T-helper 2 cell treated with Interferon-gamma antibody and Interleukin-4, amounts not matched to agents 100 ng/mL and 5 ng/mL, for 36 hours (primary cell): ENCODE measurements around the gene POLDIP3. TPM values are rescaled to one million over a fixed set of nuclear protein-coding genes. Genes with fewer than 3 reads are reported as not detected.
"Not testable (repeated sequence)": the region's sequence is repeated elsewhere in the genome, so short reads cannot be mapped to it uniquely, and the experiment has no call there.

Experiments used
- intact Hi-C: fragments of 100-400 bp; cut with micrococcal nuclease; formaldehyde crosslinking; loops from one replicate; pipeline ENCODE4 v1.15.1; 2023
- total RNA-seq: library from RNA; stranded (reverse); gene quantifications from 2 replicates; pipeline ENCODE4 v1.2.3, GENCODE V29; 2022

Gene POLDIP3
- total RNA-seq, 1 donor from 2014 or later, result 87.7 TPM

GRCh38 chr22:42619261-42620063, 4.8 kb upstream of the POLDIP3 start:
- intact Hi-C loops, result loop anchor here (10.0 kb wide), 1 partner anchor 65 kb away; the partner anchor contains the start of gene SERHL2

DNA sequence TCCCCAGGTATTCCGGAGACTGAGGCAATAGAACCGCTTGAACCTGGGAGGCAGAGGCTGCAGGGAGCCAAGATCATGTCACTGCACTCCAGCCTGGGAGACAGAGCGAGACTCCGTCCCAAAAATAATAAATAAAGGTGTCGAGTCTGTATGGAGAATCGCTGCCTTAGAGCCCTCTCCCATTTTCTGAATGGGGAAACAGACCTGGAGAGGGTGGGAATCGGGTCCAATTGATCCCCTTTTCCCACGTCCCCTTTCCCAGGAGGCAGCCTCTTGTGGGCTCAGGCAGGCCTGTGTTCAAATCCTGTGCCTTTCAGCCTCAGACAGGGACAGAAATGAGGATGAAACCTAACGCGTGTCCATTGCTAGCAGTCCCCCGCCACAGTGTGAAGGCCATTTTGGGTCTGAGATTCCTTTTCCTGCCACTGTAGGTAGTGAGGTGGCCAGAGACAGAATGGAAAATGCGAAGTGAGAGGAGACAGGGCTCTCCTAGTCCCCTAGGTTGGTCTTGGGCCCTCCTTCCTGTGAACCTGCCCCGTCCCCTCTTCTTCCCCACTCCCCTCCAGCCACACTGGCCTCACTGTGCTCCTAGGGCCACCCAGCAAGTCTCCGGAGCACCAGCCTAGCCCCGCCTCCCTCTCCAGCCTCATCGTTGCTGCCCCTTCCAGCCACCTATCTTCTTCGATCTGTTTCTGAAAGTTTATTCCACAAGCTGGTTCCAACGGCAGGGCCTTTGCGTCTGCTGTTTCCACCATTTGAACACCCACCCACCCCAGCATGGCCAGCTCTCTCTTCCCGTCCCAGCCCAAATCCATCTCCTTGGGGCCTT, 2.7 kb upstream of the POLDIP3 start:
- intact Hi-C loops, result loop anchor here (10.0 kb wide), 1 partner anchor 63 kb away; the partner anchor contains the start of gene SERHL2

GRCh38 chr22:42615860-42616175, 1.1 kb upstream of the POLDIP3 start:
- intact Hi-C loops, result loop anchor here (1.0 to 10.0 kb wide), 3 partner anchors 33 to 61 kb away; partner anchors contain the start of genes CYB5R3 and SERHL2

GRCh38 chr22:42615092-42615859, 593 bp upstream of the POLDIP3 start:
- intact Hi-C loops, result loop anchor here (1.0 to 10.0 kb wide), 3 partner anchors 32 to 60 kb away; partner anchors contain the start of genes CYB5R3 and SERHL2

DNA sequence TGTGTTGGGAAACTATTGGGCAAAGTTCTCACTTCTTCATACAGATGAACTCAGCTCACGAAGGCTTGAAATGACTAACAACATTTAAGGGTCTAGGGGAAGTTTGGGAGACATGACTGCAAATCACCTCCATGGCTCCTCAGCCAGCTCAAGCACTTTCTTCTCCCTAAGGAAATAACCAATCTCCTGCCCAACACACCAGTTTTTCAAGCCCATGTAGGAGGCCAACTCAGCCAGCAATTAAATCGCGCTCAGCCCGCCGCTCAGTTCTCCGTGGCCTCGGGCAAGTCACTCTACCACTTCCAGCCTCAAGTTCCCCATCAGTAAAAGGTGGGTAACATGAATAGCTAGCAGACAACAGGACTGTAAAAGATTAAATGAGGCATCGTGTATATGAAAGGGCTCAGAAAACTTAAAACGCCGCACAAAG, 796 bp downstream of the POLDIP3 start:
- intact Hi-C loops, result loop anchor here (1.0 to 10.0 kb wide), 3 partner anchors 31 to 95 kb away; partner anchors contain the start of genes RRP7A and SERHL2

GRCh38 chr22:42612336-42612735, 2.3 kb downstream of the POLDIP3 start:
- intact Hi-C loops, result loop anchor here (10.0 kb wide), 1 partner anchor 58 kb away; the partner anchor contains the start of gene SERHL2

DNA sequence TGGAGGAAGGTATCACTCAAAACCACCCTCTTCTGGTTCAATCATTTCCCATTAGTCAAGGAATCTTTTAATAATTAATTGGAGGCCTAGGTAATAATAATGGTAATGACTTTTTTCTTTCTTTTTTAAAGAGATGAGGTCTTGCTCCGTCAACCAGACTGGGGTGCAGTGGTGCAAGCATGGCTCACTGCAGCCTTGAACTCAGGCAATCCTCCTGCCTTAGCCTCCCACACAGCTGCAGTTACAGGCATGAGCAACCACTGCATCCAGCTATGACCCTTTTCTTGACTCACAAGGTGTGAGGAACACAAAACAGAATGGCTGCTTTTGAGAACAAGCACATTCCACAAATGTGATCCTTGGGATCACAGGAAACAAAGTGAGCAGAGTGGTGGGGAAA, 3.6 kb downstream of the POLDIP3 start:
- intact Hi-C loops, result loop anchor here (10.0 kb wide), 1 partner anchor 56 kb away; the partner anchor contains the start of gene SERHL2

- intact Hi-C loops, result loop anchor here (10.0 kb wide), 1 partner anchor 55 kb away; the partner anchor contains the start of gene SERHL2
Measured at GRCh38 chr22:42610186-42610585, 4.5 kb downstream of the POLDIP3 start.

DNA sequence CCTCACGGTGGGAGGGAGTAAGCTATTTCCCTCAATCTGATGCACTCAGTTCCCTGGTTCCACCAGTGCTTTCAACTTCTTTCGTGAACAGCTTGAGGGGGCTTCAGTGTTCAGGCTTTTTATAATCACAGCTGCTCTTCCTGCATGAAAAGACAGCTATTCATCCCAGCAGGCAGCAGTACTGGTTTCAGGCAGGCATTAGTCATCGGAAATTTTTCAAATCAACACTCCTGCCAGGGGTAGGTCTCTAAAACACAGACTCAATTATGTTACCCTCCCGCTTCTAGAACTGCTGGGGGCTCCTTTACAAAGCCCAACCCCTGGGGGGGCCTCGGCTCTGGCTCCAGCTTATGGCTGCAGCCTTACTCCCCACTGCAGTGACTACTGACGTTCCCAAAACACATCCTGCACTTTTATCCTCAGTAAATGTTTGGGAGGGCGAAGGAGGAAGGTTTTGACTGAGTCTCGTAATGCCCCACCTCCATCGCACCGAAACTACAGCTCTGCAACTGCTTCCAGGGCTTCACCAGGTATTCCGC, 5.8 kb downstream of the POLDIP3 start:
- intact Hi-C loops, result no loop called here

GRCh38 chr22:42608136-42608822, 6.4 kb downstream of the POLDIP3 start:
- intact Hi-C loops, result no loop called here

GRCh38 chr22:42607641-42608040, 7.0 kb downstream of the POLDIP3 start:
- intact Hi-C loops, result not testable (repeated sequence)

DNA sequence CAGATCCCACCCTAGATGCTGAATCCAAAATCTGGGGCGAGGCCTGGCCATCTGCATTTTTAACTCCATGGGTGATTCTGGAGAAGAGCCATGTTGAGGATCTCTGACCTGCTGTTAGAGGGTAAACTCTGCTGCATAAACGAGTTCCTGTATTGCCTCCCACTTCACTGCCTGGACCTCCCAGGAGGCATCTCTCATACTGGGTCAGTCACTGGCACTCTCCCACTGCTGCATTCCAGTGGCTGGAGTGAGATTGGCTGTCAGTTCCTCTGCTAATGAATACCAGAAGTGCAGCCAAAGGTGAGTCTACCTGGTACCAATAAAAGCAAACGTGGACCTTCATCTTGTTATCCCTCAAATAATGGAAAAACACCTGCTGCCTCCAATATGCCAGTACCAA, 10.3 kb downstream of the POLDIP3 start:
- intact Hi-C loops, result no loop called here

GRCh38 chr22:42603427-42603826, 11.3 kb downstream of the POLDIP3 start:
- intact Hi-C loops, result no loop called here

- intact Hi-C loops, result no loop called here
Measured at GRCh38 chr22:42602470-42602869, 12.2 kb downstream of the POLDIP3 start.

- intact Hi-C loops, result no loop called here
Measured at GRCh38 chr22:42601879-42602465, 12.7 kb downstream of the POLDIP3 start.

DNA sequence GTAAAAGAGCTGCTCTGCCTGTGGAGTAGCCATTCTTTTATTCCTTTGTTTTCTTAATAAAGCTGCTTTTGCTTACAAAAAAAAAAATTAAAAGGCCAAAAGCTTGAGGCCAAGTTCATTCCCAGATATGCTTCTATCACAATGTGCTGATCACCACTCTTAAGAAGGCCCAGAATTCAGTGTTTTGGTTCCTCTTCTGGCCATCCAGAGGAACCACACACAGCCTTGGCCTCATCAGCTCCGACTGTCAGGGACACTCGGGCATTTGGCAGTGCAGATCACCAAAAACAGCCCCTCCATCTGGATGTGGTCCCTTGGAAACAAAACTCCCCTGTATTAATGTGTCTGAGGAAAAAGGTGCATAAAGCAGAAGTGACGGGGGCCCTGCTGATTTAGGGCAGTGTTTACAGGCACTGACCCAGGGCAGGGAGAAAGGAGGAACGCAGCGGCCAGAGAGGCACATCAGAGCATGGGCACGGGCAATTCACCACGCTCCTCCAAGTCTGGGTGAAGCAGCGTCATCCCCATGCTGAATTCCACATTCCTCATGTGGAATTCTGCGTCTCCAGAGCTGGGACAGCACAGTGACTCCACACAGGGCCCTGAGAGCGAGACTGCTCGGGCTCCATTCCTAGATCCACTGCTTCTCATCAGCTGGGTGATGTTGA, 17.7 kb downstream of the POLDIP3 start:
- intact Hi-C loops, result no loop called here

GRCh38 chr22:42596336-42596735, 18.3 kb downstream of the POLDIP3 start:
- intact Hi-C loops, result no loop called here

- intact Hi-C loops, result no loop called here
Measured at GRCh38 chr22:42595434-42595833, 19.2 kb downstream of the POLDIP3 start.

DNA sequence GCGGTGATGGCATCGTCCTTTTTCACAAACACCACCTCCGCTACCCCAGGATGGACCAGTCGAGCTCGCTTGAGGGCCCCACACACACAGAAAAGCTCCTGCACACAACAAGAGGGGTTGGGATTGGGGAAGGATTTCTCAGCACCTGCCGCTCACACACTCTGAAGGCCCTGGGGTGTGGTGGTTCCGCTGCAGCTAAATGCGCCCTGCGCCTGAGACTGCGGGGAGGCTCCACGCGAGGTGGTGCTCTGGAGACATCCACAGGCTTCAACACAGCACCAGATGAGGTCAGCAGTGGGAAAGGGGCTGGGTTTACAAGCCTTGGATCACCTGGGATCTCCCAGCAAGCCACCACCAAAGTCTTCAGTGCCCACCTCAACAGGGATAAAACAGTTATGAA, 22.7 kb downstream of the POLDIP3 start:
- intact Hi-C loops, result no loop called here
